Bronchial epithelial cell (primary cell): ENCODE measurements around the gene TCIRG1. TPM values are rescaled to one million over a fixed set of nuclear protein-coding genes. Genes with fewer than 3 reads are reported as not detected.

Source experiments
- DNase-seq: peaks from one replicate; pipeline ENCODE4 v3.0.0-alpha.2; 2010; ENCODE audit warnings: low read depth
- FAIRE-seq: peaks from 2 replicates; lab custom pipeline; 2011; peaks lifted over from hg19 to GRCh38; lab: Jason Lieb, UNC
- H3K27me3 ChIP-seq: 2 replicates; pipeline ENCODE4 v1.5.1; 2011; ENCODE audit warnings: low read length; ENCODE audit not compliant: control insufficient read depth, insufficient read depth
- H3K36me3 ChIP-seq: 2 replicates; pipeline ENCODE4 v1.5.1; 2011; ENCODE audit warnings: low read length; ENCODE audit not compliant: control insufficient read depth, insufficient read depth
- H3K4me3 ChIP-seq: 2 replicates; pipeline ENCODE4 v1.5.1; 2011; ENCODE audit warnings: mild to moderate bottlenecking, low read depth, low read length, control low read depth
- total RNA-seq: library from RNA; depleted of rRNA; stranded (reverse); fragments of >200 nt; gene quantifications from 2 replicates; pipeline ENCODE4 v1.2.1, GENCODE V29; 2014
- TF ChIP-seq, protein P1 (sequence below): IDR thresholded peaks from 2 replicates; pipeline ENCODE4 v1.5.1; 2011; ENCODE audit warnings: mild to moderate bottlenecking, moderate library complexity, low read length, control low read depth, inconsistent platforms; ENCODE audit not compliant: insufficient read depth, severe bottlenecking

TCIRG1 gene
- total RNA-seq, 1 donor from 2014 or later, result 30.5 TPM

DNA sequence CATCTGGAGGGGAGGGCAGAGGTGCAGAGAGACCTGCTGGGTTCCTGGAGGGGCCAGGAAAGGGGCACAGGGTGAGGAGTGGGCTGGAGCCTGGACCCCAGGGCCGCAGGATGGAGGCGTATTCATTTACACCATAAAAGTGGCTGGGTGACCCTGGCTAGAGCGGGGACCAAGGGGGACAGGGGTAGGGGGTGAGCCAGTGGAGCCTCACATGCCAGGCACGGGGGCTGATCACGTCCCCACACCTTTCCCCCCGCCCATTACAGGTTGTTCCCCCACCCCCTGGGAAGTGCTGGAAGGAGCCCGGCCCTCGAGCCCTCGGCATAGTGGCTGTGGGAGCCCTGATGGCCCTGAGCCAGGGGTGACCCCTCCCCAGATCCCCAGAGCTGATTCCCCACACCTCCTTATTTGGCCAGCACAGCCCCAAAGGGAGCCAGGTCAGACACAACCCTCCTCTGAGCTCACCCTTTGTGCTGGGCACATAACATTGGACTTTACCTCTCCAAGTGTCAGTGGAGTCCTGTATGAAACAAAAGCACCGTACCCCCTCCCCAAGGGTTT lies 781 bp downstream of the TCIRG1 start:
- H3K4me3 ChIP-seq, result peak overlapping the region; percentile 63
- DNase-seq (no peak), FAIRE-seq (no peak)
- H3K27me3 ChIP-seq, result no peaks in the 10 kb centered on the region
- peaks cover 11% of the 10 kb centered on the region for H3K36me3 ChIP-seq
- TF ChIP-seq, protein P1, sequence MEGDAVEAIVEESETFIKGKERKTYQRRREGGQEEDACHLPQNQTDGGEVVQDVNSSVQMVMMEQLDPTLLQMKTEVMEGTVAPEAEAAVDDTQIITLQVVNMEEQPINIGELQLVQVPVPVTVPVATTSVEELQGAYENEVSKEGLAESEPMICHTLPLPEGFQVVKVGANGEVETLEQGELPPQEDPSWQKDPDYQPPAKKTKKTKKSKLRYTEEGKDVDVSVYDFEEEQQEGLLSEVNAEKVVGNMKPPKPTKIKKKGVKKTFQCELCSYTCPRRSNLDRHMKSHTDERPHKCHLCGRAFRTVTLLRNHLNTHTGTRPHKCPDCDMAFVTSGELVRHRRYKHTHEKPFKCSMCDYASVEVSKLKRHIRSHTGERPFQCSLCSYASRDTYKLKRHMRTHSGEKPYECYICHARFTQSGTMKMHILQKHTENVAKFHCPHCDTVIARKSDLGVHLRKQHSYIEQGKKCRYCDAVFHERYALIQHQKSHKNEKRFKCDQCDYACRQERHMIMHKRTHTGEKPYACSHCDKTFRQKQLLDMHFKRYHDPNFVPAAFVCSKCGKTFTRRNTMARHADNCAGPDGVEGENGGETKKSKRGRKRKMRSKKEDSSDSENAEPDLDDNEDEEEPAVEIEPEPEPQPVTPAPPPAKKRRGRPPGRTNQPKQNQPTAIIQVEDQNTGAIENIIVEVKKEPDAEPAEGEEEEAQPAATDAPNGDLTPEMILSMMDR, result no peak

DNA sequence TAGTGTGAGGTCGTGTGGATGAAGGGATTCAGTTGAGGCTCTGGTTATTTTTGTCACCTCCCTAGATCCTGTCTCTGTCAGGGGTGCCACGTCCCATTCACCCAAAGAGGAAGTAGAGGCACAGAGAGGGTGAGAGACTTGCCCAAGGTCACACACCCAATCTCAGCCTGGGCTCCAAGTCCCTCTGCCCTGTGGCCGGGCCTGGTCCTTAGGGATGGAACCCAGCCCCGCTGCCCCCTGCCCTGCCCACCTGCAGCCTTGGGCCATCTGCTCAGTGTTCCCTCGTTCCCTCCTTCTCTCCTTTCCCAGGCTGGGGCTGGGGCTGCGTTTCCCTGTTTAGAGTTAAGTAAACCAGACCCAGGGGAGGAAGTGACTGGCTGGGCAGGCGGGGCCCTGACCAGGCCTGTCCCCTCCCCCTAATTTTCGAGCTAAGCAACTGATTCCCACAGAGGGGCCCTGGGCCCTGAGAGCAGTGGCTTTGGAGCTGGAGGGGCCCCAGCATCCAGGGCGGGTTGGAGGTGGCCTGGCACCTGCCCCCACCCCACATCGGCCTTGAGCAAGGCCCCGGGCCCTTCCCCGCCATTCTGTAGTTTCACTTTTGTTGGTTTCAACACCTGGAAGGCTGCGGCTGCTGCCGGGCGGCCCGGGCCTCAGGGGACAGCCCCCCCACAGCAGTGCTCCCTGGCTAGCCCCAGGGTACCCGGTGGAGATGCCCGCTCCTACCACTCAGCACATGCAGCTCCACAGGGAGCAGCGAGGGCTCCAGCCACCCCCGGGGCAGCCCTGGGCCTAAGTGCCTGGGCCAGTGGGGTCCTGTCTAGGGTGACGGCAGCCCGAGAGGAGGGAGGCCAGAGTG lies 1.5 kb downstream of the TCIRG1 start:
- DNase-seq (peak; percentile 36), FAIRE-seq (no peak)
- H3K36me3 ChIP-seq, result peaks cover 15% of the 10 kb centered on the region

DNA sequence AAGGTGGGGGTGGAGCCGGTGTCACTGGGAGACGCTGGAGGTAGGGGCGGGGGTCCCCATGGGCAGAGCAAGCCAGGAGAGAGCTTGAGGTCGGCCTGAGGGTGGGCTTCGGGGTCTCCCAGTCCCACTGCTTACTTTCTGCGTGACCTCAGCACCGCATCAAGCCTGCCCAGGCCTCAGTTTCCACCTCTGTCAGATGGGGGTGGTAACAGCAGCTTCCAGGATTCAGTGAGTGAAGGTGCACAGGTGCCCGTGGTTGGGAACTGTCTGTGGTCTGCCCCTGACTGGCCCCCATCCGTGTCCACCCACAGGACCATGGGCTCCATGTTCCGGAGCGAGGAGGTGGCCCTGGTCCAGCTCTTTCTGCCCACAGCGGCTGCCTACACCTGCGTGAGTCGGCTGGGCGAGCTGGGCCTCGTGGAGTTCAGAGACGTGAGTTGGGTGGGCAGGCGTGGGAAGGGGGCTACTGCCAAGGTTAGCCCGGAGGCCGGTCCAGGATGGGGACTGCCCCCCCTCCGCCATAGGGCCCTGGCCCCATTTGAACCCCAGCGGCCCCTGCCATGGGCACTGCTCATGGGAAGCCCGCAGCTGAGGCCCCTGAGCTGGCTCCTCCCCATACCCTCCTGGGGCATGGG lies 2.2 kb downstream of the TCIRG1 start:
- FAIRE-seq, result no peak
- Histone ChIP-seq H3K36me3 (peaks cover 16% of the 10 kb centered on the region), H3K27me3 (no peaks in the 10 kb centered on the region), H3K4me3 (peak overlapping the region; percentile 63)
- no peak for DNase-seq
- TF ChIP-seq, protein P1, result no peak

More for the DNA sequence above, 1.5 kb downstream of the TCIRG1 start:
- peak overlapping the region; percentile 63 for H3K4me3 ChIP-seq
- H3K27me3 ChIP-seq, result no peaks in the 10 kb centered on the region
- TF ChIP-seq, protein P1, result no peak

DNA sequence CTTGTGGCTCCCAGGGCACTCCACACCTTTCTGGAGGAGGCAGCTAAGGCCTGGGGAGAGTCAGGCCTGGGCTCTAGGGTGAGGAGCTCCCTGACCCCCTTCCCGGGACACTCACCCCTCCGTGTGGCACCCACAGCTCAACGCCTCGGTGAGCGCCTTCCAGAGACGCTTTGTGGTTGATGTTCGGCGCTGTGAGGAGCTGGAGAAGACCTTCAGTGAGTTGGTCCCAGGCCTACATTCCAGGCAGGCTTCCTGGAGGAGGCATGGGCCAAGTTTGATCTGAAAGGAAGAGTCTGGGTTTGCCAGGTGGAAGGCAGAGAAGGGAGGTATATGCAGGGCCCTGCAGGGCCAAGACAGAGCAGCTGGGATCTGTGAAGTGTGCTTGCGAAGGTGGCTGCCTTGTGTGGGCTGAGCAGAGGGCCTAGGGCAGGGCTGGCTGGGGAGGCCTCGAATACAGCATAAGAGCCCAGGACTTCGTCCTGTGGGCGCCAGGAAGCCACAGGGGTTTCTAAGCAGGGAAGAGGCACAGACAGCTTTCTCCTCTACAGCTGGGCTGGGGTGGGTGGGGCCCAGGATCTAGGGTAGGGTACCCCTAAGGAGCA lies 2.9 kb downstream of the TCIRG1 start:
- TF ChIP-seq, protein P1, result no peak
- no peak for FAIRE-seq
- DNase-seq, result no peak
- no peak overlapping the region for H3K4me3 ChIP-seq
- no peaks in the 10 kb centered on the region for H3K27me3 ChIP-seq
- peaks cover 16% of the 10 kb centered on the region for H3K36me3 ChIP-seq

DNA sequence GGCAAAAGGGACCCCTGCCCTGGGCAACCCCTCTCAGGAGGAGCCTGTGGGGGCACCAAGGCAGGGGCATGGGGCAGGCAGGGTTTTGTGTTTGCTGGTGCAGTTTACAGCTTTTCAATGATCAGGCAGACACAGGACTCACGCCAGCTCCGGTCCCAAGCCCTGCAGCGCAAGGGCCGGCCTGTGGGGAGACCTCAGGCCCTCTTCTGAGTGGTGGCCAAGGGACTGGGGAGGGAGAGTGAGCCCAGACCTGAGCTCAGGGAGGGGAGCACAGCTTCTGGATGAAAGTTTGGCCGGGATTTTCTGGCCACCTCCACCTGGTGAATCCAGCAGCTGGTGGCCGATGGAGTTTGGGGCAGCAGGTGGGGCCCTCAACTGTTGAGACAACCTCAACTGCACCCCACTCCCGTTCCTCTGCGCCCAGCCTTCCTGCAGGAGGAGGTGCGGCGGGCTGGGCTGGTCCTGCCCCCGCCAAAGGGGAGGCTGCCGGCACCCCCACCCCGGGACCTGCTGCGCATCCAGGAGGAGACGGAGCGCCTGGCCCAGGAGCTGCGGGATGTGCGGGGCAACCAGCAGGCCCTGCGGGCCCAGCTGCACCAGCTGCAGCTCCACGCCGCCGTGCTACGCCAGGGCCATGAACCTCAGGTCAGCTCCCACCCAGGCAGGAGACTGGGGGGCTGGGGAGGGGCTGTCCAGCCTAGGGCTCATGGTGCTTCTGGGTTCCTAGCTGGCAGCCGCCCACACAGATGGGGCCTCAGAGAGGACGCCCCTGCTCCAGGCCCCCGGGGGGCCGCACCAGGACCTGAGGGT lies 3.6 kb downstream of the TCIRG1 start:
- FAIRE-seq (no peak), DNase-seq (no peak)
- no peaks in the 10 kb centered on the region for H3K27me3 ChIP-seq
- H3K4me3 ChIP-seq, result no peak overlapping the region
- TF ChIP-seq, protein P1, result no peak
- H3K36me3 ChIP-seq, result peaks cover 19% of the 10 kb centered on the region
